Activated T-cell treated with anti-CD3 and anti-CD28 coated beads for 24 hours (primary cell): Measurements from ENCODE around the gene PAN3.
"Not testable (repeated sequence)": the region's sequence is repeated elsewhere in the genome, so short reads cannot be mapped to it uniquely, and the experiment has no call there.

Experiments
- DNase-seq: peaks from one replicate; pipeline ENCODE4 v3.0.0-alpha.2; 2020; ENCODE audit warnings: low read depth

PAN3 gene, protein sequence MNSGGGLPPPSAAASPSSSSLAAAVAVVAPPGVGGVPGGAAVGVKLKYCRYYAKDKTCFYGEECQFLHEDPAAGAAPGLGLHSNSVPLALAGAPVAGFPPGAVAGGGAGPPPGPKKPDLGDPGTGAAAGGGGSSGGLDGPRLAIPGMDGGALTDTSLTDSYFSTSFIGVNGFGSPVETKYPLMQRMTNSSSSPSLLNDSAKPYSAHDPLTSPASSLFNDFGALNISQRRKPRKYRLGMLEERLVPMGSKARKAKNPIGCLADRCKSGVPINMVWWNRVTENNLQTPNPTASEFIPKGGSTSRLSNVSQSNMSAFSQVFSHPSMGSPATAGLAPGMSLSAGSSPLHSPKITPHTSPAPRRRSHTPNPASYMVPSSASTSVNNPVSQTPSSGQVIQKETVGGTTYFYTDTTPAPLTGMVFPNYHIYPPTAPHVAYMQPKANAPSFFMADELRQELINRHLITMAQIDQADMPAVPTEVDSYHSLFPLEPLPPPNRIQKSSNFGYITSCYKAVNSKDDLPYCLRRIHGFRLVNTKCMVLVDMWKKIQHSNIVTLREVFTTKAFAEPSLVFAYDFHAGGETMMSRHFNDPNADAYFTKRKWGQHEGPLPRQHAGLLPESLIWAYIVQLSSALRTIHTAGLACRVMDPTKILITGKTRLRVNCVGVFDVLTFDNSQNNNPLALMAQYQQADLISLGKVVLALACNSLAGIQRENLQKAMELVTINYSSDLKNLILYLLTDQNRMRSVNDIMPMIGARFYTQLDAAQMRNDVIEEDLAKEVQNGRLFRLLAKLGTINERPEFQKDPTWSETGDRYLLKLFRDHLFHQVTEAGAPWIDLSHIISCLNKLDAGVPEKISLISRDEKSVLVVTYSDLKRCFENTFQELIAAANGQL

DNA sequence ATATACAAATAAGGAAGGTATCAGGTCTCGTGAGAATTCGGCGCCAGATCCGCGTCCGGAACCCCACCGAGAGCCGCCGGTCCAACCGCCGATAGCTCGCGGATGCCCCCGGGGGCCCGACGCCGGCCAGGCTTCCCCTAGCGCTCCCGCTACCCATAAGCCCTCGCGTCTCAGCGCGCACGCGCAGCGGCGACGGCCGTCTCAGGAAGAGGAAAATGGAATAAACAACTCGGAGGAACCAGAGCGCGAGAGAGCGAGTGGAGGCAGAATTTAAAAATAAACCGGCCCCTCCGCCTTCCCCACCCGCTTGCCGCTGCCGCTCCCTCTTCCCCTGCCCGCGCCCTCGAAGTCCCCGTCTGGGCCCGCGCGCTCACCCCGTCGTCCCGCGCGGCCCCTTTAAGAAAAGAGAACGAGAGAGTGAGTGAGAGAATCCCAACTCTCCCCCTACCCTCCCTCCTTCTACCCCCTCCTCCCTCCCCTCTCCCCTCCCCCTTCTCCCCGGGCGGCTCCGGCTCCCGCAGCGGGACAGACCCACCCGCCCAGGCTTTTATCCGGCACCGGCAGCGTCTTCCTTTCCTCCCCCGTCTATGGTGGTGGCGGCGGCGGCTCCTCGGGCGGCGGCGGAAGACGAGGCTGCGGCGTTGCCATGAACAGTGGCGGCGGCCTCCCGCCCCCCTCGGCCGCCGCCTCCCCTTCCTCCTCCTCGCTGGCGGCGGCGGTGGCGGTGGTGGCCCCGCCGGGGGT, at the start of gene PAN3:
Gene PAN3, plus strand, starts transcription at position 534 of the 744 bp plus-strand sequence. Its CDS starts 113 bp downstream, at position 647.
- peak; percentile 88 for DNase-seq

DNA sequence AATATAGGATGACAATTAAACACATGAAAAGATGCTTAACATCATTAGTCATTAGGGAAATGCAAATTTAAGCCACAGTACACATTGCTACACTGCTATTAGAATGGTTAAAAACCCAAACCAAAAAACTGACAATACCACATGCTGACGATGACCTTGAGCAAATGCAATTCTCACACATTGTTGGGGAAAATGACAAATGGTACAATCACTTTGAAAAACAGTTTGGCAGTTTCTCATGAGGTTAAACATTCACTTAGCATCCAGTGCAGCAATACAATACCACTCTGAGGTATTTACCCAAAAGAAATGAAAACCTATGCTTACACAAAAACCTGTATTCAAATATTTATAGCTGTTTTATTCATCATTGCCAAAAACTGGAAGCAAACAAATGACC, 49.3 kb upstream of the PAN3 start:
- no peak for DNase-seq

DNA sequence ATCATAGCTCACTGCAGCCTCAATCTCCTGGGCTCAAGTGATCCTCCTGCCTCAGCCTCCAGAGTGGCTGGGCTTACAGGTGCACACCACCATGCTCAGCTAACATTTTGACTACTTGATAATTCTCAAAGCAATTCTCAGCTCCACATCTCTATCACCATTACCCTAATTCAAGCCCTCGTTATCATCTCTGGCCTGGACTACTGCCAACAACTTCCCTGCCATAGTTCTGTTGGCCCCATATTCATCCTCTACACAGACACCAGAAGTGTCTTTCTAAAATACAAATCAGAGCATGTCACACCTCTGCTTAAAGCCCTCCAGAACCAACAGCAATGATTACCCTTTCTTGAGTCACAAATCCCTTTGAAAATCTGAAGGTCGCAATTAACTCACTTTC, 45.9 kb upstream of the PAN3 start:
- no peak for DNase-seq

DNA sequence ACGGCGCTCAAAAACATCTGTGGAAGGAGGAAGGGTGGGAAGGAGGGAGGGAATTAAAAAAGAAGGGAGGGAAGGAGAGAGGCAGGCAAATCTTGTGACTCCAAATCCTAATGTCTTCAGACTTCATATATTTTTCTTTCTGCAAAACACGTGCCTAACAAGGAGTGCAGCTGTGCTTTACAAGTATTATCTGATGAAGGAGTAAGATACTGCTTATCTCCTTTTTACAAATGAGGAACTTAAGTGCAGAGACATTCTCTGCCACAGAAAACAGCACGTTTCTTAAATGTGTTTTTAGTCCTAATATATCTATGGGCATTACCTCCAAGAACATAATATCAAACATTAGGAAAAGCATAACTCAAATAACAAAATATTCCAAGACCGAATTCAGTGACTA, 44.5 kb upstream of the PAN3 start:
- no peak for DNase-seq

DNA sequence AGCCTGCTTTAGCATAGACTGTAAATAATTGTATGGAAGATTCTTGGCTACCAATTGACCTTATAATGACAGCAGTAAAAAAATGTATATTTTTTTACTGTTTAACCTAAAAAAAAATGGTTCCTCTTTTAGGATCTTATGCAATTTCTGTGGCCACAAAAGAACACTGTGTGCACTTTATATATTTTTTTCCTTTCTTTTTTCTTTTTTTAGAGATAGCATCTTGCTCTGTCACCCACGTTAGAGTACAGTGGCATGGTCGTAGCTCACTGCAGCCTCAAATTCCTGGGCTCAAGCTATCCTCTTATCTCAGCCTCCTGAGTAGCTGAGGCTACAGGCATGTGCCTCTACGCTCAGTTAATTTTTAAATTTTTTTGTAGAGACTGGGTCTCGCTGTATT, 44.0 kb upstream of the PAN3 start:
- DNase-seq: no peak

DNA sequence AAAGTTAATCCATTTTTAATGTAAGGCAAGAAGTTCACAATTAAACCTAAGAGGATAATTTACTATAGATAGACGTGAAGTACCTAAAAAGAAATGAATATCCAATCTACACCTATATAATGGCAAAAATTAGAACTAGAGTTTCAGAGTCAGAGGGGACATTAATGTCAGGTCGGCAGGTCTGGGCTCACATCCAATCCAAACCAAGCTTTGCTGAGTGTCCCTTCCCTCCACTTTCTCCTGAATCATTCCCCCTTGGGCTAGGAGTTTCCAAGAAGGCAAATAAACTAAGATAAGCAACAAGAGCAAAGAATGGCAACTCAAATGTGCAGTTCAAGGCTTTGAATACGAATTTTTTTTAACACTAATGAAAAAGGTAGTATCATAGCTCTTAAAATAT, 40.8 kb upstream of the PAN3 start:
- DNase-seq: no peak

DNA sequence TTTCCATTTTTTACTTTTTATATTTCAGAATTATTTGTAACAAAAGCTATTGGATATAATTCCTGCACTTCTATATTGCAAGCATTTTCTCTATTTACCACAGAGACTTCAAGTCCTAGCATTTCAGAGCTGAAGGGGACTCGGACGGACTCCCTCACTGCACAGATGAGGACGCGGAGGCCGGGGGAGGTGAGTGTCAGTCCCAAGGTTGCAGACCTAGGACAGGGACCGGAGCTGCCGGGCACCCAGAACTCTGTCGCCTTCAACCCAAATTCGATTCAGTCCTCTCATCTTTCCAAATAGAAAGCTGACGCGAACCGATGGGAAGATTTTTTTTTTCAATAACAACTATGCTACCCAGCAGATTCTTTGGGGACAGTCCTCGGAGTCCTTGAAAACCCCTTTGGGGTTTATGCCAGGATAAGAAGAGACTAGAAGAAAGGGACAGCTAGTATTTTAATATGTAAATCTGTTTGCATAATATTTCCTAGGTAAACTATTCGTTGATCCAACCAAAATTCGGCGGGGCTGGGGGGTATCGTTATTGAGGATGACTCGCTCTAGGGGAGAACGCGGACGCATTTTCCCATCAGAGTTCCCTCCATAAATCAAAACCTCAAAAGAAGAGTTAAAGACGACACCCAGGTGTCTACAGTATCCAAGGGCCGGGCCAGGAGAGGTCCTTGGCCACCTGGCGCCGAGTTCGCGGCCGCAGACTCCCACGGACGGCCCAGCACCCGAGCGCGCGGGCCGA, 38.8 kb upstream of the PAN3 start:
- DNase-seq: no peak

DNA sequence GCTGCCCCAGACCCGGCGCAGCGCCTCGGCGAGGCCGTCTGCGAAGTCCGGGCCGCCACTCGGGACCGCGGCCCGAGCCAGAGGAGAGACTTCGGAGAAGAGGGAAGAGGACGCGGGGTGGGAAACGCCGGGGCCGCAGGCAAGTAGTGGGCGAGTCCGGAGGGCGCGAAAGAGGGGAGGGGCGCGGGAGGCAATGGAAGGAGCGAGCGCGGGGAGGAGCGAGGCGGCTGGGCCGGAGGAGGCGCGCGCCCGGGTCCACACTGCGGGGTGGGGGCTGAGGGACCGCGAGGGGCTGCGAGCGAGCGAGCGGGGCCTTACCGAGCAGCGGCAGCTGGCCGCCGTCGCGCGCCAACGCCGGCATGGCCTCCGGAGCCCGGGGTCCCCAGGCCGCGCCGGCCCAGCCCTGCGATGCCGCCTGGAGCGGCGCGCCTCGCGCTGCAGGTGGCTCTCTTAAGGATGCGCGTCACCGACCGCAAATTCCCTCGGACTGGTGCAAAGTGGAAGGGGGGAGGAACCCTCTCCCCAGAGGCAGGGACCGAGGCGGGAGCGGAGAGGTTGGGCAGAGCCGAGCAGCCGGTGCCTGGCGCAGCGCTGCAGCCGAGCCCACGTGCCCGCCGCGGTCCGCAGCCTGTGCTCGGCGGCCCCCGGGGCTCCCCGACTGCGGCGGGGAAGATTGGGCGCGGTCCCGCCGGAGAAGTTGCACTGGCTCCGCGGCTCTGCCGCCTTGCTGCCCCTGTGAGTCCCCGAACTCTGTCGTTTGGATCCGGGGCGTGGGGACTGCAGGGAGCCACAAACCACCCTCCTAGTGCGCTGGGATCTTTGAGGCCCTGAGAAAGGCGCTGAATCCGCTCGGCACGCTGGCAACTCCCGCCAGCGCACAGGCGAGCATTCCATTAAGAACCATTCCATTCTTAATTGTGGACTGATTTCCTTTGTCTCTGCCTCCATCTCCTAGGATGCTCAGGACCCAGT, 37.9 kb upstream of the PAN3 start, which contains the start of gene FLT3:
Gene FLT3, minus strand, starts transcription at position 427 of the 972 bp plus-strand sequence. Its CDS starts 66 bp downstream, at position 361.
- peak; percentile 16 for DNase-seq

DNA sequence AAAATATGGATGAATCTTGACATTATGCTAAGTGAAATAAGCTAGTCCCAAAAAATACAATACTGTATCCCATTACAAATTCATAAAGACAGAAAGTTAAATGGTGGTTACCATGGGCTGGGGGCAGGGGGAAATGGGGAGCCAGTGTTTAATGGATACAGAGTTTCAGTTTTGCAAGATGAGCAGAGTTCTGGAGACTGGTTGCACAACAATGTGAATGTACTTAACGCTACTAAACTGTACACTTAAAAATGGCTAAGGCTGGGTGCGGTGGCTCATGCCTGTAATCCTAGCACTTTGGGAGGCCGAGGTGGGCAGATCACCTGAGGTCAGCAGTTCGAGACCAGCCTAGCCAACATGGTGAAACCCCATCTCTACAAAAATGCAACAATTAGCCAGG, 36.5 kb upstream of the PAN3 start:
- DNase-seq: not testable (repeated sequence)

DNA sequence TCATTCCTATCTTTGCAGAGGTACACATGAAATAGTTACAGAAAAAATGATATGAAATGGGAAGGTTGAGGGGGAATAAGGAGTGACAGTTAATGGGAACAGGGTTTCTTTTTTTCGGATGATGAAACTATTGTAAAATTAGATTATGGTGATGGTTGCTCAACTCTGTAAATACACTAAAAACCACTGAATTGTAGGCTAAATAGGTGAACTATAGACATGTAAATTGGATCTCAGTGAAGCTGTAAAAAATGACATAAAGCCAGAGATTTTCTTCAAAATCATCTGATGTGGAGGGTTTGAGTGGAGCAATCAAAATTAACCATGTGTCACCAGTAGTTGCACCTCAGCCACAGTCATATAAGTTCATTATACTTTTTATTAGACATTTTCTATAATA, 31.4 kb upstream of the PAN3 start:
- DNase-seq: no peak

DNA sequence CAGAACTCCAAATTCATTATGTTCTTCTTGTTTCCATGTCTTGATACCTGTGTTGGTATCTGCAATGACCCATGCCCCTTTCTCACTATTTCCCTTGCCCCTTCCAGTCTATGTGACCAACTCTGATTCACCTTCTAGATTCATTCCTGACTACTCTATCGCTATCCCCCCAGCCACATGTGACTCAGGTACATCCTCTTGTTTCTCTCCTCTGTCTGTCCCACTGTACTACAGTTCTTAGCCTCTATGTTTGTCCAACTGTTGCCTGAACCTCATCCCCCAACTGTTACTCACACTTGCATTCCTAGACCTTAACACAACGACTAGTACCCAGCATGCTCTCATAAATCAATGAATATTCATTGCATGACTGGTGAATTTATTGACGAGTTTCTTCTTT, 27.9 kb upstream of the PAN3 start:
- DNase-seq: no peak

DNA sequence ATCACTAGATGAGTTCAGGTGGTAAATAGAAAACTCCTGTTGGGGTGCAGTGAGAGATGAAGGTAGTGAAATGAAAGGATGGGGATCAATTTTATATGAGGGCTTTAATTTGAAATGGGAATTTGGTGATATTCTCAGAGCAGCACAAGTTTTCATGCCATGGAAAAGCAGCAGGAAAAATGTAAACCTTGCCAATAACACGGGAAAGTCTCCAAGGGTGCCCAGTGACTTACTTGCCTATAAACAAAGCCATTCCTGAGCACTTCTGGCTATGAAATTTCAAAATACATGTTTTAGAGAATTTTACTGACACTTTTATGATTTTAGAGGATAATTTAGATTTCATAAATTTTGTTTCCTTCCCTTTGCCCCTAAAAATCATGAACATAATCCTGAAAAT, 21.6 kb upstream of the PAN3 start:
- DNase-seq: no peak

DNA sequence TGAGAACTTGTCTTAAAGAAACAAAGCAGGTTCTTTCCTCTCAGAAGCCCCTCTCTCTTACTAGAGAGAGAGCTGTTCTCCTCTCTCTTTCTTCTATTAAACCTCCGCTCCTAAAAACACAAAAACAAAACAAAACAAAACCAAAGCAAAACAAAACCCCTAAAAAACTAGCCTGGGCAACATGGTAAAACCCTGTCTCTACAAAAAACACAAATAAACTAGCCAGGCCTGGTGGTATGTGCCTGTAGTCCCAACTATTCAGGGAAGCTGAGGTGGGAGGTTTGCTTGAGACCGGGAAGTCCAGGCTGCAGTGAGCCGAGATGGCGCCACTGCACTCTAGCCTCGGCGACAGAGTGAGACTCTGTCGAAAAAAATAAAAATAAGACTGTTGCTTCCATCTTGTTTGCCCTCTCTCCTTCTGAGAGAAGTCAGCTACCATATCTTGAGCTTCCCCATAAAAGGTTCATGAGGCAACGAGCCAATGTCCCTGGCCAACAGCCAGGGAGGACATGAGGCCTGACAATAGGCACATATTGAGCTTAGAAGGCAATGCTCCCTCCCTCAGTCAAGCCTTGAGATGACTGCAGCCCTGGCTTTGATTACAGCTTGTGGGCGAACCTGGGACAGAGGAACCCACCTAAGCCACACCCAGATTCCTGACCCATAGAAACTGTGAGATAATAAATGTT, 20.5 kb upstream of the PAN3 start:
- no peak for DNase-seq

DNA sequence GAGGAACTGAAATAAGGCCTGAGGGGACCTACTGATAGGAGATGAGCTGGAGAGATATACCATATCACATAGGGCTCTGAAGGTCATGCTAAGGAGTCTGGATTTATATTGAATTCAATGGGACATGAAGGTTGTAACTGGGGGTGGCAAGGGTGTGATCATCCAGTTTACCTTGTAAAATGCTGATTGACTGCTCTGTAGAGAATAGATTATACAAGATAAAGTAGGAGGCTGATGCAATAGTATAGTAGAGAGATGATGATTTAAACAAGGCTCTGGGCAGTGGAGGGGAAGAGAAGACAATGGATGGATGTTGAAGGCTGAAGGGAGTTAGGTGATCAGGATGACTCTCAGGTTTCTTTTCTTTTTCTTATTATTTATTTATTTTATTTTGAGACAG, 18.0 kb upstream of the PAN3 start:
- DNase-seq: no peak

DNA sequence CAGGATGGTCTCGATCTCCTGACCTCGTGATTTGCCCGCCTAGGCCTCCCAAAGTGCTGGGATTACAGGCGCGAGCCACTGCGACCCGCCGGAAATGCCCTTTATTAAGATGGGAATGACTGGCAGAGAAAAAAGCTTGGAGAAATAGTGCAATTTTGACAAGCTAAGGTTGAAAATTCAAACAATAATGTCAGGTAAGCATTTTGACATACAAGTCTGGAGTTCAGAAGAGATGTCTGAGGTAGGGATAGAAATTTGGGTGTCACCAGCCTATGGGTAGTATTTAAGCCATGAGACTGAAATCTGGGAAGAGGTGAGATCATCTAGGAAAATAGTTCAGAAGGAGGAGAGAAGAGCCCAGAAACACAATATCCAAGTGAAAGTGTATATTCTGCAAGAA, 17.1 kb upstream of the PAN3 start:
- no peak for DNase-seq

DNA sequence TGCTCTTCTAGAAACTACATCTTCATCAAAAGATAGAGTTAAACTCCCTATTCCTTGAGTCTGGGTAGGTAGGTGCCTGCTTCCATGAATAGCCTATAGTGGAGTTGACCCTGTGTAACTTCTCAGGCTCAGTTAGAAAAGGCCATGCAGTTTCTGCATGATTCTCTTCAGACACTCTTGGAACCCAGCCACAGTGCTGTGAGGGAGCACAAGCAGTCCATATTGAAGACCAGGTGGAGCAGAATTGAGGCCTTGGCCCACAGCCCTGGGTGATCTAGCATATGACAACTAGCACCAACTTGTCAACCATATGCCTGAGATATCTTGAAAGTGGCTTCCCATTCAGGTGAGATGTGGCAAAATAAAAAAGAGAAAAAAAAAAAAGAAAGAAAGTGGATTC, 10.3 kb upstream of the PAN3 start:
- no peak for DNase-seq

DNA sequence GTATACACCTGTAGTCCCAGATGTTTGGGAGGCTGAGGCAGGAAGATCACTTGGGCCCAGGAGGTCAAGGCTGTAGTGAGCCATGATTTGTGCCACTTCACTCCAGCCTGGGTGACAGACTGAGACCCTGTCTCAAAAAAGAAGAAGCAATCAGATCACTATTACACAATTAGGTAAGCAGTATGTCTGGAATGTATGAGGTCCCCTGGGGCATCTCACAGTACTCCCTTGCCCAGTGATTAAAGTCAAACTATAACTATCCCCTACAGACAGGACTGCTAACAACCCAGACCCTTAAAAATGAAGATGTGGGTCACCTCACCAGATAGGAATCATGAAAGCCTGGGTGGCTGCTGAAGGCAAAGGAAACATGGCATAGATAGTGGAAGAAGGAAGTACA, 9.4 kb upstream of the PAN3 start:
- no peak for DNase-seq

DNA sequence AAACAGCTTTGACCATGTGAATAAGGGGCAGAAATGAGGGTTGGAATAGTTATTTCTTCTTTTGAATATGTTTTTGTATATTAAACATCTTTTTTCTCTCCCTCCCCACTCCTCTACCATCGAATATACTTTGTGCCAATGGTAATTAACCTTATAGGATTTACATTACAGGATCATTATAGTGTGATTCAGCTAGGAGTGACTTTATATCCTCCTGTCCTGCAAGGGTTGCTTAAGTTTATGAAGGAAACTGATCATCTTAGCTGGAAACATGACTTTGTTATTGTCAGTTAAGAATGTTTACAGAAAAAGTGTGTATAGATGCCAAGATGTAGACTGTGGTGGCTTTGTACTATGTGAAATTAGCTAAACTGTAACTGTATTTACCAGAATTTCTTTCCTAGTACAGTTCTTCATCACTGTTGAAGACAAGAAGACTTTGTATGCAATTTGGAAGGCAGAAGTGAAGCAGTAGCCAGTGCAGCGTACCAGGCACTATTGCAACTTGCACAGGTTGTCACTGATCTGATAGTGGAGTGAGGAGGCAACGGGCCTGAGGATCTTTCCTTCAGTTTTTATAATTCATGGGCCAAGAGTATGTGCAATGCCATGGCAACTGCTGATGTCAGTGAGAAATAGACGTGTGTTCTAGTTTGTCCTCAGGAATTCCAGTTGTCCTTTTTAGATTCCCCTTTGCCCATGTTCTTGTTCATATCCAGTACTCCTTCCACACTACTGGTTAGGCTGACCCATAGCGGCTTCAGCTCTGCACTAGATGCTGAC, 8.2 kb upstream of the PAN3 start:
- no peak for DNase-seq

DNA sequence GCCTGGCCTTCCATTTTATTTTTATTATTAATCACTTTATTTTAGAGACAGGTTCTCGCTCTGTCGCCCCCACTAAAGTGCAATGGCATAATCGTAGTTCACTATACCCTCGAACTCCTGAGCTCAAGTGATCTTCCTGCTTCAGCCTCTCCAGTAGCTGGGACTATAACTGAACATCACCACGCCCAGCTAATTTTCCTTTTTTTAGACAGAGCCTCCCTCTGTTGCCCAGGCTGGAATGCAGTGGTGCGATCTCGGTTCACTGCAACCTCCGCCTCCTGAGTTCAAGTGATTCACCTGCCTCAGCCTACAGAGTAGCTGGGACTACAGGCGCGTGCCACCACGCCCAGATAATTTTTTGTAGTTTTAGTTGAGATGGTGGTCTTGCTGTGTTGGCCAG, 6.7 kb upstream of the PAN3 start:
- no peak for DNase-seq
